DOHH2 (cell line): ENCODE data around the gene CRMP1.

ENCODE experiments used
- H3F3A ChIP-seq: fragments of 200-600 bp; sonication (generic), shearing (Covaris generic); 2 replicates; pipeline ENCODE4 v1.6.0; 2016; ENCODE audit warnings: antibody characterized with exemption, mild to moderate bottlenecking; ENCODE audit not compliant: control insufficient read depth, insufficient read depth
- H3K27ac ChIP-seq: fragments of 200-600 bp; sonication (generic); 2 replicates; pipeline ENCODE4 v1.5.1; 2014; ENCODE audit warnings: low read depth, mild to moderate bottlenecking, low read length, moderate library complexity
- H3K27me3 ChIP-seq: fragments of 200-600 bp; sonication (generic); 2 replicates; pipeline ENCODE4 v1.6.1; 2014; ENCODE audit warnings: mild to moderate bottlenecking, low read length, mixed read lengths; ENCODE audit not compliant: control insufficient read depth
- H3K36me3 ChIP-seq: fragments of 200-600 bp; sonication (generic); 2 replicates; pipeline ENCODE4 v1.6.1; 2014; ENCODE audit warnings: mild to moderate bottlenecking, low read length, moderate library complexity, mixed read lengths; ENCODE audit not compliant: control insufficient read depth
- H3K4me1 ChIP-seq: fragments of 200-600 bp; sonication (generic); 2 replicates; pipeline ENCODE4 v1.6.1; 2014; ENCODE audit warnings: mild to moderate bottlenecking, low read length, mixed read lengths; ENCODE audit not compliant: control insufficient read depth
- H3K4me2 ChIP-seq: fragments of 200-600 bp; sonication (generic); 2 replicates; pipeline ENCODE4 v1.6.0; 2014; ENCODE audit warnings: mild to moderate bottlenecking, low read length, moderate library complexity
- H3K4me3 ChIP-seq: fragments of 200-600 bp; sonication (generic); 2 replicates; pipeline ENCODE4 v1.5.1; 2014; ENCODE audit warnings: mild to moderate bottlenecking, low read length, mixed read lengths
- H3K79me2 ChIP-seq: fragments of 200-600 bp; sonication (generic); 2 replicates; pipeline ENCODE4 v1.6.1; 2014; ENCODE audit warnings: mild to moderate bottlenecking, low read length, mixed read lengths; ENCODE audit not compliant: control insufficient read depth
- H3K9me2 ChIP-seq: fragments of 200-600 bp; sonication (generic); replicated peaks from 2 replicates; pipeline ENCODE4 v1.6.1; 2014; ENCODE audit warnings: mild to moderate bottlenecking, low read length, mixed read lengths; ENCODE audit not compliant: control insufficient read depth
- H3K9me3 ChIP-seq: fragments of 200-600 bp; sonication (generic); 2 replicates; pipeline ENCODE4 v1.6.1; 2014; ENCODE audit warnings: antibody characterized with exemption, low read length, mixed read lengths; ENCODE audit not compliant: control insufficient read depth, insufficient read depth
- H4K20me1 ChIP-seq: fragments of 200-600 bp; sonication (generic); 2 replicates; pipeline ENCODE4 v1.6.0; 2014; ENCODE audit warnings: low read depth, mild to moderate bottlenecking, antibody characterized with exemption, low read length, moderate library complexity; ENCODE audit not compliant: control insufficient read depth, insufficient read depth
- EZH2phosphoT487 ChIP-seq: fragments of 200-600 bp; sonication (generic); IDR thresholded peaks from 2 replicates; pipeline ENCODE4 v1.6.1; 2017; ENCODE audit warnings: borderline replicate concordance, mild to moderate bottlenecking, antibody characterized with exemption, low read length, moderate library complexity, mixed read lengths
- TF ChIP-seq, protein P1 (sequence below): fragments of 200-600 bp; sonication (generic); IDR thresholded peaks from one replicate; pipeline ENCODE4 v1.5.1; 2014; ENCODE audit warnings: antibody characterized with exemption, mild to moderate bottlenecking, low read depth, low read length; ENCODE audit not compliant: poor library complexity, severe bottlenecking

The CRMP1 gene

DNA sequence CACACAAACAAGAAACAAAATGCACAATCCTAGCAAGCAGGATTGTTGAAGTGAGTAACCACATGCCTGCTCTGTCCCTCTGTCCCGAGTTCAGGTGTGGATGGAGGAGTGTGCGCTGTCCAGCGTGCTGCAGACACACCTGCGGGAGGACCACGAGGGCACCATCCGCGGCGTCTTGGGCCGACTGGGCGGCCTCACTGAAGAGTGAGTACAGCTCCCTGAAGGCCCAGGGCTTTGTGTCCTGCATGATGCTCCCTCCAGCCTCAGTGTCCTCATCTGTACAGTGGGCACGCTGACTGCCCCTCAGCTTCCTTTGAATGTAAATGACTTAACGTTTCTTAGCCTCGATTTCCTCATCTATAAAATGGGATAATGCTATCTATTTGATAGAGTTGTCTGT is 99.4 kb downstream of the CRMP1 start:
- TF ChIP-seq, protein P1, sequence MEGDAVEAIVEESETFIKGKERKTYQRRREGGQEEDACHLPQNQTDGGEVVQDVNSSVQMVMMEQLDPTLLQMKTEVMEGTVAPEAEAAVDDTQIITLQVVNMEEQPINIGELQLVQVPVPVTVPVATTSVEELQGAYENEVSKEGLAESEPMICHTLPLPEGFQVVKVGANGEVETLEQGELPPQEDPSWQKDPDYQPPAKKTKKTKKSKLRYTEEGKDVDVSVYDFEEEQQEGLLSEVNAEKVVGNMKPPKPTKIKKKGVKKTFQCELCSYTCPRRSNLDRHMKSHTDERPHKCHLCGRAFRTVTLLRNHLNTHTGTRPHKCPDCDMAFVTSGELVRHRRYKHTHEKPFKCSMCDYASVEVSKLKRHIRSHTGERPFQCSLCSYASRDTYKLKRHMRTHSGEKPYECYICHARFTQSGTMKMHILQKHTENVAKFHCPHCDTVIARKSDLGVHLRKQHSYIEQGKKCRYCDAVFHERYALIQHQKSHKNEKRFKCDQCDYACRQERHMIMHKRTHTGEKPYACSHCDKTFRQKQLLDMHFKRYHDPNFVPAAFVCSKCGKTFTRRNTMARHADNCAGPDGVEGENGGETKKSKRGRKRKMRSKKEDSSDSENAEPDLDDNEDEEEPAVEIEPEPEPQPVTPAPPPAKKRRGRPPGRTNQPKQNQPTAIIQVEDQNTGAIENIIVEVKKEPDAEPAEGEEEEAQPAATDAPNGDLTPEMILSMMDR = no peak
- TF ChIP-seq EZH2phosphoT487 = no peak
- Histone ChIP-seq H3K4me3 (no peak overlapping the region), H3K27me3 (no peaks in the 10 kb centered on the region), H3K27ac (no peak overlapping the region), H3K79me2 (no peaks in the 10 kb centered on the region), H3K36me3 (no peaks in the 10 kb centered on the region), H3F3A (no peaks in the 10 kb centered on the region), H4K20me1 (no peaks in the 10 kb centered on the region), H3K4me2 (no peak overlapping the region), H3K9me3 (no peaks in the 10 kb centered on the region; the same call in 1 of the 2 replicates), H3K4me1 (no peaks in the 10 kb centered on the region), H3K9me2 (no peaks in the 10 kb centered on the region)

DNA sequence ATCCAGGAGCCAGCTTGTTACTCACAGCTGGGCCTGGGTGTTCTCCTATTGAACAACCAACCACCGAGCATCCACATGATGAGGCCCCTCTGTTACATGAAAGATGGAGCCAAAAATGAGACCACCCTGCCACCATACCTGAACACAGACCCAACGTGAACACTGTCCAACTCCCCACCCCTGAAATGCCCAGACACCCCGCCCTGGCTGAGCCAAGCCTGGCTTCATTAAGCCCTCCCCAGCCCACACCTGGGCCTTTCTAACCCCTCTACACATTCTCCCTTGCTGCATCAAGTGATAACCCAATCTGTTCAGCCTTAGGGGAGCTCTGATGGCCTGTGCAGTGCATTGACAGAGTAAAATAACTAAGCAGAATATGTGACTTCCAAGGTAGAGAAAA is 101.2 kb downstream of the CRMP1 start:
- no peak overlapping the region for H3K4me3 ChIP-seq
- no peaks in the 10 kb centered on the region for H3K9me3 ChIP-seq
- no peak overlapping the region for H3K27ac ChIP-seq
- no peaks in the 10 kb centered on the region for H3F3A ChIP-seq
- H4K20me1 ChIP-seq = no peaks in the 10 kb centered on the region
- TF ChIP-seq EZH2phosphoT487 = no peak
- TF ChIP-seq, protein P1 = no peak
- H3K9me2 ChIP-seq = no peaks in the 10 kb centered on the region
- no peak overlapping the region for H3K4me2 ChIP-seq
- H3K79me2 ChIP-seq = no peaks in the 10 kb centered on the region
- H3K27me3 ChIP-seq = no peaks in the 10 kb centered on the region
- no peaks in the 10 kb centered on the region for H3K36me3 ChIP-seq
- H3K4me1 ChIP-seq = no peaks in the 10 kb centered on the region

DNA sequence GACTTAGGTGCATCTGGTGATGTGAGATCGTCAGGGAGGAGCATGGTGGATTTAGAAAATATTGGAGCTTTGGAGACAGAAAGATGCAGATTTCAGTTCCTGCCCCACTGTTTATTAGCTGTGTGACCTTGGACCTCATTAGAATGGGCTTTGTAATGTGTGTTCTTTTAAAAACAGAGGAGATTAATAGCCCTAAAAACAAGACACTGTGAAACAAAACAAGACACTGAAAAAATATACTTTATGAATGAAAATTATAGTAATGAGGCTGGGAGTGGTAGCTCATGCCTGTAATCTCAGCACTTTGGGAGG is 102.4 kb downstream of the CRMP1 start:
- Histone ChIP-seq H3K27ac (no peak overlapping the region), H4K20me1 (no peaks in the 10 kb centered on the region), H3K27me3 (no peaks in the 10 kb centered on the region), H3K4me3 (no peak overlapping the region), H3K9me3 (no peaks in the 10 kb centered on the region), H3K9me2 (no peaks in the 10 kb centered on the region), H3K4me2 (no peak overlapping the region), H3K4me1 (no peaks in the 10 kb centered on the region), H3K36me3 (no peaks in the 10 kb centered on the region), H3F3A (no peaks in the 10 kb centered on the region), H3K79me2 (no peaks in the 10 kb centered on the region)
- TF ChIP-seq EZH2phosphoT487 = no peak
- TF ChIP-seq, protein P1 = no peak

DNA sequence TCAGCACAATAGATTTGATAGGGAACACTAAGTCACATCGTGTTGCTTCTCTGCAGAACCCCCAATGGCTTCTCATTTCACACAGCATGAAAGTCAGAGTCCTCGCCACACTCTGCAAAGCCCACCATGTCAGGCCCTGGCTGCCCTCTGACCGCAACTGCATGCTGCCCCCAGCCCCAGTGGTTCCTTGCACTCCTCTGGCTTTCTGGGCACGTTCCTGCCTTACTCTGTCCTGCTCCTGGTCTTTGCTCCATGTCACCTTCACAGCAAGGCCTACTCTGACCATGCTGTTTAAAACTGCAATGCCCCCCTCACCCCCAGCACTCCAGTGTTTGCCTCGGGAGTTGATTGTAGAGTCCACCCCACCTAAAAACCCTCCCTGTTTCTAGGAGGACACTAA is 103.7 kb downstream of the CRMP1 start:
- Histone ChIP-seq H3K79me2 (no peaks in the 10 kb centered on the region), H3K9me3 (no peaks in the 10 kb centered on the region), H3K27ac (no peak overlapping the region), H3K4me2 (no peak overlapping the region), H4K20me1 (no peaks in the 10 kb centered on the region), H3F3A (no peaks in the 10 kb centered on the region), H3K36me3 (no peaks in the 10 kb centered on the region), H3K4me1 (no peaks in the 10 kb centered on the region), H3K4me3 (no peak overlapping the region), H3K9me2 (no peaks in the 10 kb centered on the region), H3K27me3 (no peaks in the 10 kb centered on the region)
- no peak for TF ChIP-seq EZH2phosphoT487
- TF ChIP-seq, protein P1 = no peak
